Measurements from ENCODE around the gene ATP5F1A.

Gene ATP5F1A

GRCh38 chr18:46084431-46084830 is 13.7 kb downstream of the ATP5F1A start:
- TF ChIP-seq CTCF (IDR thresholded peaks at IDR 0.05): no peak
- H3K27me3 ChIP-seq: no peaks in the 10 kb centered on the region
- intact Hi-C loops (cut with DNase I; ENCODE audit: low total_unique reads): no loop called here
- no peak overlapping the region for H3K4me3 ChIP-seq
- no peak overlapping the region for H3K27ac ChIP-seq
- no peak for DNase-seq
- no peaks in the 10 kb centered on the region for H3K9me3 ChIP-seq
- no peaks in the 10 kb centered on the region for H3K4me1 ChIP-seq
- peaks cover 85 to 98% (median 92%) of the 10 kb centered on the region in 3 donors for H3K36me3 ChIP-seq

- Histone ChIP-seq H3K9me3 (no peaks in the 10 kb centered on the region), H3K27me3 (no peaks in the 10 kb centered on the region), H3K36me3 (peaks cover 42 to 78% (median 53%) of the 10 kb centered on the region in 3 donors), H3K4me1 (no peaks in the 10 kb centered on the region), H3K4me3 (no peak overlapping the region), H3K27ac (no peak overlapping the region)
- DNase-seq: no peak
- intact Hi-C loops (cut with DNase I; ENCODE audit: low total_unique reads): no loop called here
- TF ChIP-seq CTCF (IDR thresholded peaks at IDR 0.05): no peak
Observed at GRCh38 chr18:46080156-46080555, 17.9 kb downstream of the ATP5F1A start.

GRCh38 chr18:46079336-46079735 is 18.8 kb downstream of the ATP5F1A start:
- Histone ChIP-seq H3K27me3 (no peaks in the 10 kb centered on the region), H3K9me3 (no peaks in the 10 kb centered on the region), H3K4me3 (no peak overlapping the region), H3K36me3 (peaks cover 34 to 70% (median 44%) of the 10 kb centered on the region in 3 donors), H3K27ac (no peak overlapping the region), H3K4me1 (no peaks in the 10 kb centered on the region)
- TF ChIP-seq CTCF (IDR thresholded peaks at IDR 0.05): no peak
- intact Hi-C loops (cut with DNase I; ENCODE audit: low total_unique reads): loop anchor here (10.0 kb wide), 1 partner anchor 115 kb away; the partner anchor contains the start of gene EPG5
- DNase-seq: no peak

DNA sequence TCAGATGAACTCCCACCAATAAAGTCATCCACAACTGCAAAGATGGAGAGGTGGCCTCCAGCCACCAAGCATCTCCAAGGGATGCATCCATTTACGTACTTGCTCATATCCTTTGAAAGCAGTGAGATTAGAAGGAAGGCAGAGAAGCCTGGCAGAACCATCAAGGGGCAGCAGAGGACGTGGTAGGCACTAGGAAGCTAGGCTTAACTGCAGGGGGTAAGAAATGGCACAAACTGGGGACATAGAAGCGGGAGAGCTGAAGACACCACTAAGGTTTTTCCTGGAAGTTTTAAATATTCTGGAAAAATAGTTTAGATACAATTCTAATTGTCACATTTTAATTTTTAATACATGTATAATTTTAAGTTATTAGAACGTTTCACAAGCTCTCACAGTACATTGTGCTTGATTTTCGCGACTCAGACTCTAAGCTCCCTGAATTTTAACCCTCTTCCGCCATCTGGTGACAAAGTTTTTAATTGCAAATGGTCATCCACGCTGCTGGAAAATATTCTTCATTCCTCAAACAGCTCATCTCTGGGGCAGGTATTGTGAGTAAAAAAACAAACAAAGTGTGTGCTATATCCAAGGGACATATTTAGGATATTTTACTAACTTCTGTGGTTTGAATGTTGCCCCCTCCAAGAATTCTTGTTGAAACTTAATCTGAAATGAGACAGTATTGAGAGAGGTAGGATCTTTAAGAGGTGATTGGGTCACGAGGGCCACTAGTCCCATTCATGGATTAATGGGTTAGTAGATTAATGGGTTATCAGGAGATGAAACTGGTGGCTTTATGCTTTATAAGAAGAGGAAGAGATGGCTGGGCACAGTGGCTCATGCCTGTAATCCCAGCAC is 24.4 kb downstream of the ATP5F1A start:
- Histone ChIP-seq H3K9me3 (no peaks in the 10 kb centered on the region), H3K27ac (no peak overlapping the region), H3K4me3 (no peak overlapping the region), H3K27me3 (no peaks in the 10 kb centered on the region), H3K4me1 (peaks cover 0 to 33% (median 19%) of the 10 kb centered on the region in 4 donors), H3K36me3 (peaks cover 0 to 16% (median 0%) of the 10 kb centered on the region in 3 donors)
- no peak for DNase-seq
- peak; percentile 55 to 68 for TF ChIP-seq CTCF (IDR thresholded peaks at IDR 0.05)
- intact Hi-C loops (cut with DNase I; ENCODE audit: low total_unique reads): loop anchor here (10.0 kb wide), 1 partner anchor 109 kb away; the partner anchor contains the start of gene EPG5

- DNase-seq: no peak
- Histone ChIP-seq H3K4me3 (no peak overlapping the region), H3K27me3 (no peaks in the 10 kb centered on the region), H3K27ac (no peak overlapping the region), H3K9me3 (no peaks in the 10 kb centered on the region), H3K36me3 (peaks cover 0 to 9% (median 0%) of the 10 kb centered on the region in 3 donors), H3K4me1 (peaks cover 0 to 33% (median 19%) of the 10 kb centered on the region in 4 donors)
- TF ChIP-seq CTCF (IDR thresholded peaks at IDR 0.05): no peak
- intact Hi-C loops (cut with DNase I; ENCODE audit: low total_unique reads): loop anchor here (10.0 kb wide), 1 partner anchor 108 kb away; the partner anchor contains the start of gene EPG5
Observed at GRCh38 chr18:46072959-46073358, 25.1 kb downstream of the ATP5F1A start.

All from tibial artery (tissue), 4 donors.